ENCODE results near the gene OSM.

OSM gene

GRCh38 chr22:30291058-30291892 lies 24.6 kb upstream of the OSM start:
- H3K4me1 Mint-ChIP-seq, result peaks cover 40% of the 10 kb centered on the region
- TF ChIP-seq, protein P1, sequence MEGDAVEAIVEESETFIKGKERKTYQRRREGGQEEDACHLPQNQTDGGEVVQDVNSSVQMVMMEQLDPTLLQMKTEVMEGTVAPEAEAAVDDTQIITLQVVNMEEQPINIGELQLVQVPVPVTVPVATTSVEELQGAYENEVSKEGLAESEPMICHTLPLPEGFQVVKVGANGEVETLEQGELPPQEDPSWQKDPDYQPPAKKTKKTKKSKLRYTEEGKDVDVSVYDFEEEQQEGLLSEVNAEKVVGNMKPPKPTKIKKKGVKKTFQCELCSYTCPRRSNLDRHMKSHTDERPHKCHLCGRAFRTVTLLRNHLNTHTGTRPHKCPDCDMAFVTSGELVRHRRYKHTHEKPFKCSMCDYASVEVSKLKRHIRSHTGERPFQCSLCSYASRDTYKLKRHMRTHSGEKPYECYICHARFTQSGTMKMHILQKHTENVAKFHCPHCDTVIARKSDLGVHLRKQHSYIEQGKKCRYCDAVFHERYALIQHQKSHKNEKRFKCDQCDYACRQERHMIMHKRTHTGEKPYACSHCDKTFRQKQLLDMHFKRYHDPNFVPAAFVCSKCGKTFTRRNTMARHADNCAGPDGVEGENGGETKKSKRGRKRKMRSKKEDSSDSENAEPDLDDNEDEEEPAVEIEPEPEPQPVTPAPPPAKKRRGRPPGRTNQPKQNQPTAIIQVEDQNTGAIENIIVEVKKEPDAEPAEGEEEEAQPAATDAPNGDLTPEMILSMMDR (IDR thresholded peaks at IDR 0.05), result no peak
- H3K9me3 Mint-ChIP-seq, result no peaks in the 10 kb centered on the region
- no peak overlapping the region for H3K27ac Mint-ChIP-seq
- H3K4me3 Mint-ChIP-seq, result no peak overlapping the region
- no peaks in the 10 kb centered on the region for H3K36me3 Mint-ChIP-seq (ENCODE audit: low read depth)
- H3K27me3 Mint-ChIP-seq (ENCODE audit: low read depth, poor library complexity), result no peaks in the 10 kb centered on the region
- no peak for DNase-seq

- peak; percentile 23 for DNase-seq
- Mint-ChIP-seq H3K27ac (no peak overlapping the region), H3K4me1 (peaks cover 36% of the 10 kb centered on the region)
Measured at GRCh38 chr22:30290342-30291057, 23.8 kb upstream of the OSM start.

DNA sequence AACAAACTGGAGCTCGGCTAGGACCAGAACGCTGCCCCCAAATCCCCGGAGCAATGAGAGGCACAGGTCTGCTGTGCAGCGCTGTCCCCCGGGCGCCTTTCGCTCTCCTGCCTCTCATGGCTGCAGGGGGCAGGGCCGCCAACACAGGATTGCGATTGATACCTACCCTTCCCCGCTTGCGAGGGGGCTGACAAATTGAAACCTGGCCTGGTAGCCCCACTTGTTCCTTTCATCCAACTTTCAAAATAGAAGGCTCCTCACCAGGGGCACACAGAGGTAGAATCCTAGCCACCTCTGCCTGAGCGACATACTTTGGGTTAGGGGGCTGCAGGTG lies 23.3 kb upstream of the OSM start:
- no peak overlapping the region for H3K27ac Mint-ChIP-seq
- TF ChIP-seq, protein P1 (IDR thresholded peaks at IDR 0.05), result no peak
- H3K4me1 Mint-ChIP-seq, result peaks cover 33% of the 10 kb centered on the region
- peak overlapping the region; percentile 73 for H3K4me3 Mint-ChIP-seq
- H3K36me3 Mint-ChIP-seq (ENCODE audit: low read depth), result no peaks in the 10 kb centered on the region
- no peaks in the 10 kb centered on the region for H3K9me3 Mint-ChIP-seq
- DNase-seq, result no peak
- no peaks in the 10 kb centered on the region for H3K27me3 Mint-ChIP-seq (ENCODE audit: low read depth, poor library complexity)

More at GRCh38 chr22:30290342-30291057, 23.8 kb upstream of the OSM start:
- H3K36me3 Mint-ChIP-seq (ENCODE audit: low read depth), result no peaks in the 10 kb centered on the region
- no peaks in the 10 kb centered on the region for H3K9me3 Mint-ChIP-seq
- TF ChIP-seq, protein P1 (IDR thresholded peaks at IDR 0.05), result no peak
- no peaks in the 10 kb centered on the region for H3K27me3 Mint-ChIP-seq (ENCODE audit: low read depth, poor library complexity)
- peak overlapping the region; percentile 73 for H3K4me3 Mint-ChIP-seq

- no peaks in the 10 kb centered on the region for H3K36me3 Mint-ChIP-seq (ENCODE audit: low read depth)
Measured at GRCh38 chr22:30289141-30289979, 22.7 kb upstream of the OSM start, which contains the start of gene CASTOR1. Gene CASTOR1 (minus strand): TSS chr22:30289505. CDS start chr22:30289497, 8 bp downstream.

GRCh38 chr22:30288419-30289140 lies 21.9 kb upstream of the OSM start:
- H3K36me3 Mint-ChIP-seq (ENCODE audit: low read depth), result no peaks in the 10 kb centered on the region
- H3K9me3 Mint-ChIP-seq, result no peaks in the 10 kb centered on the region
- H3K4me3 Mint-ChIP-seq, result peak overlapping the region; percentile 85
- peak overlapping the region; percentile 73 for H3K27ac Mint-ChIP-seq
- H3K4me1 Mint-ChIP-seq, result peaks cover 33% of the 10 kb centered on the region
- TF ChIP-seq, protein P1 (IDR thresholded peaks at IDR 0.05), result no peak
- H3K27me3 Mint-ChIP-seq (ENCODE audit: low read depth, poor library complexity), result no peaks in the 10 kb centered on the region
- no peak for DNase-seq

More at GRCh38 chr22:30289141-30289979, 22.7 kb upstream of the OSM start, which contains the start of gene CASTOR1:
- Mint-ChIP-seq H3K9me3 (no peaks in the 10 kb centered on the region), H3K4me3 (peak within 1 kb of the TSS; percentile 85), H3K27ac (peak within 1 kb of the TSS; percentile 73), H3K27me3 (ENCODE audit: low read depth, poor library complexity) (no peaks in the 10 kb centered on the region), H3K4me1 (peaks cover 35% of the 10 kb centered on the region)
- DNase-seq, result peak; percentile 98
- TF ChIP-seq, protein P1 (IDR thresholded peaks at IDR 0.05), result no peak

Data from nephron progenitor cell (in vitro differentiated cells).